Stimulated activated CD8-positive, alpha-beta memory T cell treated with anti-CD3 and anti-CD28 coated beads, Interleukin-7, amount 100 ng/mL, for 48 hours (primary cell): ENCODE measurements around the gene GAB2.

ENCODE experiments used
- DNase-seq, 2 donors: peaks; one replicate each; pipeline ENCODE4 v3.0.0-alpha.2; 2020; ENCODE audit warnings: low read depth in 1 of 2; ENCODE audit errors: extremely low read depth in 1 of 2

The GAB2 gene

GRCh38 chr11:78403781-78404180 lies 13.8 kb downstream of the GAB2 start:
- no peak for DNase-seq

GRCh38 chr11:78402847-78403246 lies 14.8 kb downstream of the GAB2 start:
- DNase-seq: no peak

GRCh38 chr11:78400702-78401101 lies 16.9 kb downstream of the GAB2 start:
- DNase-seq: no peak

- DNase-seq: no peak
Measured at GRCh38 chr11:78400116-78400515, 17.5 kb downstream of the GAB2 start.

GRCh38 chr11:78399136-78399535 lies 18.5 kb downstream of the GAB2 start:
- DNase-seq: no peak

GRCh38 chr11:78398715-78399114 lies 18.9 kb downstream of the GAB2 start:
- no peak for DNase-seq

GRCh38 chr11:78397398-78397797 lies 20.2 kb downstream of the GAB2 start:
- no peak for DNase-seq

GRCh38 chr11:78395597-78395996 lies 22.0 kb downstream of the GAB2 start:
- no peak for DNase-seq

- no peak for DNase-seq
Measured at GRCh38 chr11:78392854-78393253, 24.8 kb downstream of the GAB2 start.

- DNase-seq: no peak
Measured at GRCh38 chr11:78391424-78391823, 26.2 kb downstream of the GAB2 start.

GRCh38 chr11:78390809-78391208 lies 26.8 kb downstream of the GAB2 start:
- no peak for DNase-seq

- no peak for DNase-seq
Measured at GRCh38 chr11:78386215-78386941, 31.2 kb downstream of the GAB2 start.

GRCh38 chr11:78385205-78385604 lies 32.4 kb downstream of the GAB2 start:
- DNase-seq: no peak

- DNase-seq: no peak
Measured at GRCh38 chr11:78384231-78384630, 33.4 kb downstream of the GAB2 start.

GRCh38 chr11:78381865-78382264 lies 35.8 kb downstream of the GAB2 start:
- DNase-seq: no peak

GRCh38 chr11:78380615-78381051 lies 37.0 kb downstream of the GAB2 start:
- DNase-seq: no peak

GRCh38 chr11:78379039-78379670 lies 38.5 kb downstream of the GAB2 start:
- DNase-seq: no peak

GRCh38 chr11:78377625-78378418 lies 39.8 kb downstream of the GAB2 start:
- no peak for DNase-seq

GRCh38 chr11:78376858-78377257 lies 40.8 kb downstream of the GAB2 start:
- no peak for DNase-seq

GRCh38 chr11:78374917-78375316 lies 42.7 kb downstream of the GAB2 start:
- no peak for DNase-seq

GRCh38 chr11:78373689-78374088 lies 43.9 kb downstream of the GAB2 start:
- no peak for DNase-seq
